OCI-LY7 (cell line): ENCODE results near the gene FKTN. TPM values are rescaled to one million over a fixed set of nuclear protein-coding genes. Genes with fewer than 3 reads are reported as not detected.

ENCODE experiments used
- BruUV-seq: library from RNA; stranded (reverse); fragments of 400-500 nt; replicated peaks from 2 replicates; lab custom pipeline; 2021; lab: Mats Ljungman, UMichigan
- CTCF ChIA-PET: fragments of 300-600 bp; sonication (Branson Sonifier 250); formaldehyde crosslinking; loops from one replicate; lab custom pipeline; 2022; ENCODE audit warnings: antibody characterized with exemption; ENCODE audit not compliant: unreplicated experiment; lab: Charles Lee
- POLR2A ChIA-PET: fragments of 300-600 bp; sonication (Branson Sonifier 250); formaldehyde crosslinking; loops from one replicate; lab custom pipeline; 2022; ENCODE audit warnings: antibody characterized with exemption; lab: Charles Lee
- DNase-seq: peaks from one replicate; pipeline ENCODE4 v3.0.0-alpha.2; 2015; ENCODE audit warnings: low spot score
- H2AFZ ChIP-seq: fragments of 200-600 bp; sonication (generic), shearing (Covaris generic); 2 replicates; pipeline ENCODE4 v1.6.1; 2014; ENCODE audit warnings: mild to moderate bottlenecking, antibody characterized with exemption, low read length, moderate library complexity
- H3K27ac ChIP-seq: fragments of 200-600 bp; sonication (generic); 2 replicates; pipeline ENCODE4 v1.5.1; 2014; ENCODE audit warnings: mixed run types, low read depth, mild to moderate bottlenecking, moderate library complexity, low read length, inconsistent platforms; ENCODE audit not compliant: poor library complexity, severe bottlenecking
- H3K36me3 ChIP-seq: fragments of 200-600 bp; sonication (generic); 2 replicates; pipeline ENCODE4 v1.6.1; 2014; ENCODE audit warnings: mild to moderate bottlenecking, antibody characterized with exemption, low read length, moderate library complexity, mixed read lengths; ENCODE audit not compliant: insufficient read depth
- H3K4me1 ChIP-seq: fragments of 200-600 bp; sonication (generic); 2 replicates; pipeline ENCODE4 v1.5.1; 2014; ENCODE audit warnings: mild to moderate bottlenecking, low read length; ENCODE audit not compliant: insufficient read depth, poor library complexity, severe bottlenecking
- H3K4me2 ChIP-seq: fragments of 200-600 bp; sonication (generic); 2 replicates; pipeline ENCODE4 v1.6.1; 2014; ENCODE audit warnings: mild to moderate bottlenecking, low read length
- H3K4me3 ChIP-seq: fragments of 200-600 bp; sonication (generic); 2 replicates; pipeline ENCODE4 v1.5.1; 2014; ENCODE audit warnings: mild to moderate bottlenecking, low read depth, low read length; ENCODE audit not compliant: poor library complexity, severe bottlenecking
- H3K79me2 ChIP-seq: fragments of 200-600 bp; sonication (generic); 2 replicates; pipeline ENCODE4 v1.6.1; 2016; ENCODE audit warnings: low read depth, mild to moderate bottlenecking, low read length, moderate library complexity, mixed read lengths; ENCODE audit not compliant: insufficient read depth
- H3K9me2 ChIP-seq: fragments of 200-600 bp; sonication (generic); 2 replicates; pipeline ENCODE4 v1.6.1; 2016; ENCODE audit warnings: mild to moderate bottlenecking, low read length, mixed read lengths; ENCODE audit not compliant: insufficient read depth
- H3K9me3 ChIP-seq: fragments of 200-600 bp; sonication (generic); 2 replicates; pipeline ENCODE4 v1.6.1; 2014; ENCODE audit warnings: mild to moderate bottlenecking, mixed run types, low read length, mixed read lengths
- H4K20me1 ChIP-seq: fragments of 200-600 bp; sonication (generic); 2 replicates; pipeline ENCODE4 v1.6.1; 2014; ENCODE audit warnings: mild to moderate bottlenecking, antibody characterized with exemption, low read length, moderate library complexity, mixed read lengths; ENCODE audit not compliant: insufficient read depth
- CTCF ChIP-seq: fragments of 200-600 bp; sonication (generic); conservative IDR thresholded peaks from 2 replicates; pipeline ENCODE4 v1.5.1; 2014; ENCODE audit warnings: mild to moderate bottlenecking, antibody characterized with exemption, low read length, moderate library complexity, mixed read lengths
- EZH2phosphoT487 ChIP-seq: fragments of 200-600 bp; sonication (generic); IDR thresholded peaks from 2 replicates; pipeline ENCODE4 v1.6.1; 2018; ENCODE audit warnings: low read depth, borderline replicate concordance, mild to moderate bottlenecking, mixed run types, antibody characterized with exemption, low read length, moderate library complexity, mixed read lengths
- intact Hi-C: fragments of 100-400 bp; cut with micrococcal nuclease; formaldehyde crosslinking; loops from one replicate; pipeline ENCODE4 v1.10.0; 2022; ENCODE audit not compliant: unreplicated experiment
- total RNA-seq, 2 experiments: library from RNA; depleted of rRNA in 1 of 2; stranded (reverse); fragments of >200 nt in 1 of 2; shearing (Covaris generic) in 1 of 2; gene quantifications; 2 replicates each; pipeline ENCODE4 v1.2.3, GENCODE V29; 2014 to 2022

Gene FKTN
- total RNA-seq, 2 experiments from 2014 or later, result 10.7 to 17.3 TPM

- Histone ChIP-seq H3K36me3 (no peaks in the 10 kb centered on the region), H3K9me2 (no peaks in the 10 kb centered on the region), H3K27ac (no peak overlapping the region), H3K4me3 (no peak overlapping the region), H4K20me1 (no peaks in the 10 kb centered on the region), H3K4me1 (no peaks in the 10 kb centered on the region), H3K4me2 (no peak overlapping the region), H3K79me2 (no peaks in the 10 kb centered on the region), H3K9me3 (no peaks in the 10 kb centered on the region), H2AFZ (no peak overlapping the region)
- DNase-seq, result no peak
- BruUV-seq, result no TSS peak
- POLR2A ChIA-PET, result interaction anchor here (0.6 to 1.3 kb wide), 4 partner anchors 12 to 1170 kb away, joined by 3 to 5 read pairs (median 4); no protein-coding TSS in a partner anchor
- intact Hi-C loops, result no loop called here
- no peak for TF ChIP-seq CTCF
- CTCF ChIA-PET, result no interaction called here
These were observed 89.8 kb downstream of the FKTN start for GRCh38 chr9:105647595-105648349.

GRCh38 chr9:105651806-105652205 is 93.9 kb downstream of the FKTN start:
- Histone ChIP-seq H3K4me1 (no peaks in the 10 kb centered on the region), H2AFZ (no peak overlapping the region), H3K27ac (no peak overlapping the region), H3K79me2 (no peaks in the 10 kb centered on the region), H4K20me1 (no peaks in the 10 kb centered on the region), H3K4me3 (no peak overlapping the region), H3K9me3 (no peaks in the 10 kb centered on the region), H3K36me3 (no peaks in the 10 kb centered on the region), H3K9me2 (no peaks in the 10 kb centered on the region), H3K4me2 (no peak overlapping the region)
- CTCF ChIA-PET, result no interaction called here
- POLR2A ChIA-PET, result interaction anchor here (0.7 to 2.2 kb wide), 3 partner anchors 18 to 1510 kb away, joined by 3 to 4 read pairs (median 4); no protein-coding TSS in a partner anchor
- intact Hi-C loops, result no loop called here
- no TSS peak for BruUV-seq
- no peak for DNase-seq
- TF ChIP-seq CTCF (no peak), EZH2phosphoT487 (no peak)
